ENCODE data around the gene ATP8A2.

- TF ChIP-seq CTCF (IDR thresholded peaks at IDR 0.05) (no peak), POLR2AphosphoS5 (IDR thresholded peaks at IDR 0.05) (no peak)
Observed at GRCh38 chr13:25722893-25723292, 351.1 kb downstream of the ATP8A2 start.
